IPS DF 4.7 (cell line): Measurements from ENCODE around the gene RHCE.
"Not testable (repeated sequence)": the region's sequence is repeated elsewhere in the genome, so short reads cannot be mapped to it uniquely, and the experiment has no call there.

Experiments
- DNase-seq: peaks from one replicate; pipeline ENCODE4 v3.0.0-alpha.2; 2013; ENCODE audit warnings: low spot score; ENCODE audit errors: extremely low read depth

Gene RHCE

DNA sequence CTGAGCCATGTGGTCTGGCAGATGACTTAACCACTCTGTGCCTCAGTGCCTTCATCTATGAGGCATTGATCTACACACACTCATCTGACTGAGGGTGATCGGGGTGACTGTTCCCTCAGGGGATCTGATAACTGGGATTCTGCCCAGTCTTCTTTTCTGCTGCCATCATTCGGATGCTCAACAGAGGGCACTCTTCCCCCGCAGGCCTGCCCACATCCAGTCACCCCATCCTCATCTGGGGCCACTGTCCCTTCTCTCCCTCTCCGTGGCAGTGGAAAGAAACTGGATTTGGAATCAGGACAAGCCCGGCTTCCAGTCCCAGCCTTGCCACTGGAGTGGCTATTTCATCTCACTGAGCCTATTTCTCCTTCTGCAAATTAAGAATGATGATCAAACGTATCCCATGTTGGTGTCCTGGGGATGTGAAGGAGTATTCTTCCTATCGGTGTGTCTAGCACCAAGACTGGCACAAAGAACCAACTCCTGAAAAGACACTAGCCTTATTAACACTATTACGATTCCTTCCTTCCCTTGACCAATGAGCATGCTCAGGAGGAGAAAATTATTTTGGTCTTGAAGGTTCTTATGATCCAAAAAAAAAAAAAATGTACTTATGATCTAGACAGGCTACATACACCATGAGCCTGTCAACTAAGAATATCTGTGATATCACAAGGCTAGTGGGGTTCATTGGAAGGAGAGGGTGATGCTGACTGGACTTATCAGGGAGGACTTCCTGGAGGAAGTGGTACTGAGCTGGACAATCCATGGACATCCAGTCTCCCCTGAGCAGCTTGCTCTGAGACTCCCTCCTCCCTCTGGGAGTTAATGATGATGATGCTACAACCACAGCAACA lies 17.4 kb downstream of the RHCE start:
- not testable (repeated sequence) for DNase-seq

DNA sequence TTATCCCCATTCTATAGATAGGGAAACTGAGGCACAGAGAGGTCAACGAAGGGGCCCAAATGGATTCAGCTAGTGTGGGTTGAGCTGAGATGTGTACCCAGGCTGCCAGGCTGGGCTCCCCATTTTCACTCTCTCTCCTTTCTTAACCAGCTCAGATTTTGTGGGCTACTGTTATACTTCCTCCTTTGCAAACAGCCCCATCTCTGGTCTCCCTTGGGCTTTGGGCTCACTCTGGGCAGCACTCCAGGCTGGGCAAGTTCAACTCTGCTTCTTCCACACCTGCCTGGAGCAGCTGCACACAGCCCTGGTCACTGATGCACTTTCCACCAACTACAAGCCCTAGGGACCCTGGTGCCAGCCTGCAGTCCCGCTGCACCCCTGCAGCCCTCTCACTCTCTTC lies 22.5 kb downstream of the RHCE start:
- DNase-seq, result not testable (repeated sequence)

DNA sequence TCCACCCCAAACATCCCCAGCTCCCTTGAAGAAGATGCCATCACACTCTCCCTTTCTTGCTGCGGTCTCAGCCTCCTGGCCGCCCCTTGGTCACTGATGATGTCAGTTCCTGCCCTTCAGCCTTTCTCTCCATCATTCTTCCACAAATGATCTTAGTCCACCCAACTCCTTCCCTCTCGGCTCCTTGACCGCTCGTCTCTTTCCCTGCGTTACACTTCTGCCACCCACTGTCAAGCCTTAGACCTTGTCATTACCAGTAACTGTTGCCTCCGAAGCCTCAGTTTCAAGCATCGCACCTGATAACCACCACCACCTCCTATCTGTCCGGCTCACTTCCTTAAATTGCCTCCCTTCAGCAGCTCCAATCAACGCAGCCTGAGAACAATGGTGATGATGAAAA lies 23.1 kb downstream of the RHCE start:
- not testable (repeated sequence) for DNase-seq

DNA sequence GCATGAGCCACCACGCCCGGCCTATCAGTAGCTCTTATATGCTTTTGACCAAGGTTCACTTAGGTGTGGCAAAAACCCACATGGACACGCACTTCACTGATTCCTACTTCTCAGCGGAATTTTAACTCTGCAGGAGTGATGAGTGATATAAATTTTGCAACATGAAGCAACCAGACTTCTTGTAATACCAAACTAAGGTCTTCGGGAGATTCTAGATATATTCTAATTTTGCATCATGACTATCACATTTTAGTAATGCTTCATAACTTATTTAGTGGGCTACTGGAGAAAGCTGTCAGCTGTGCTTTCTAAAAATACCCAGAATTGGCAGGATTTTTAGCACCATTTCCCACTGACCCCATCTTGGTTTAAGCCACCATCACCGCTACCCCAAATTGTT lies 27.8 kb downstream of the RHCE start:
- no peak for DNase-seq

DNA sequence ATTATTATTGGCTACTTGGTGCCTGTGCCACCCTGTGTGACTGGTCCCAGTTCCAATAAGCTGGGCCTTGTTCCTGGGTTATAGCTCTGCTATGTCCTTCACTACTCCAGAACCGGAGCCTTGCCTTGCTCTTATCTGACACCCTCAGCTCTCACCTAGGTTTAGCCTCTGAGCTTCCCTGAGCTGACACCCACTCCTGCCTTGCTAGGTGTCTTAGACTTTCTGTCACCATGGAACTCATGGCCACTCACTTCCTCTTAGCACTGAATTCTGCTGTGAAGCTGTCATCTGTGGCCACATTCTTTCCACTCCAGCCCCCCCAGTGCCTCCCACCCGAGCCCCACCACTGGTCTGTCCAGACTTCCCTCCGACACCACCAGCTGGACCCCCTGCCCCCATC lies 30.9 kb downstream of the RHCE start:
- DNase-seq, result not testable (repeated sequence)

DNA sequence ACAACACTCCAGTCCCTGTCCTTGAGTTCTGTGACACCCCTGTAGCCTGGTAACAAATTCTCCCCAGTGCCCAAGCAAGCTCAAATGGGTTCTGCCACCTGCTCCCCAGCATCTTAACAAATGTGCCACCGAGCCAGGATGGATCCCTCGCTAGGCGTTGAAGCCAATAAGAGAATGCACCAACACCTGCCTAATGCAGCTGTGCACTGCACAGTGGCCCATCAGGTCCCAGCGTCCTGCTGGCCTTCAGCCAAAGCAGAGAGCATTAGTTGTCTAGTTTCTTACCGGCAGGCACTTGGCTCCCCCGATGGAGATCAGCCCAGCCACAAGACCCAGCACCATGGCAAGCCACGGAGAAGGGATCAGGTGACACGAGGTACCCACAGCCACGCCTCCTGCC lies 31.9 kb downstream of the RHCE start:
- not testable (repeated sequence) for DNase-seq

DNA sequence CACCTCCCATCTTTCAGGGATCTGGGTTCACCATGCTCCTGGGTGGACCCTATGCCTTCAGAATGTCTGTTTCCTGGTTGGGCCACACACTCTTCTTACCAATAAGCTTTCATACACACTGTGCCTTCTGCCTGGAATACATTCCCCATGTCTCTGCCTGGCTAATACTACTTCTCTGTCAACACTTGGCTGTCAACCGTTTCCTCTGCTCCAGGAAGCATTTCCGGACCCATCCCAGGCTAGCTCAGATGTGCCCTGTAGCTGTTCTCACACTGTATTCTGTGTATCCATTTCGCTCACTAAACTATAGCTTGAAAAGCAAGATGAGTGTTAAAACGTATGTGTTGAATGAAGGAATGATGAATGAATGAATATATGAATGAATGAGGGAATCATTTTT lies 33.5 kb downstream of the RHCE start:
- not testable (repeated sequence) for DNase-seq

DNA sequence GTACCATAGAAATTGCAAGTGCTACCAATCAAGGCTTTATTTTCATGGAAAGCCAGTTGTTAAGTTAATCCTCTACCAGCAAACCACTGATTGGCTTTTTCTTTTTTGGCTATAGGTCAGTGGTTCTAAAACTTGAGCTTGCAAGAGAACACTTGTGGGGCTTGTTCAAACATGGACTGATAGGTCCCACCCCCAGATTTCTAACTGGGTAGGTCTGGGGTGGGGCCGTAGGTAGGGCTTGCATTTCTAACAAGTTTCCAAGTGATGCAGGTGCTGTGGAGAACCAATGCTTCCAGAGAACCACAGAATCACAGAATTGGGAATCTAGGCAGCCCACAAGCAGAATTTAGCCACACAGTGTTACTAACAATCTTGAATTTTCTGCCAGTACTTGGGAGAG lies 36.8 kb downstream of the RHCE start:
- not testable (repeated sequence) for DNase-seq

DNA sequence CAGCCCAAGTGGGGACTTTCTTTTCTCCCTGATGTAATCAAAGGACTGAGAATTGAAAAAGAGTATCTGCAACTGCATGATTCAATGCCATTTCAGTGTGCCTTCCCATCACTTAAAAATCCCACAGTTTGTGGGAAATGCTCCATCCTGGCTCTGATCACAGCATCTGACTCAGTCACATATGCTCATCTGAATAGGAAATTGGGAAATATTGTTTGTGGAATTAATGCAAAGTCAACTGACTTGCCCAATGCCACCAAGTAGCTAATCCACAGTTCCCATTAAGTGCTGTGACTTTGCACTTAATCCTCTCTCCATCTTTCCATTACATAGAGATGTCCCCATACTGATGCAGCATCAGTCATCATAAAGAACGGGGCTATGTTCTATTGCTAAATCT lies 37.5 kb downstream of the RHCE start:
- DNase-seq, result not testable (repeated sequence)

DNA sequence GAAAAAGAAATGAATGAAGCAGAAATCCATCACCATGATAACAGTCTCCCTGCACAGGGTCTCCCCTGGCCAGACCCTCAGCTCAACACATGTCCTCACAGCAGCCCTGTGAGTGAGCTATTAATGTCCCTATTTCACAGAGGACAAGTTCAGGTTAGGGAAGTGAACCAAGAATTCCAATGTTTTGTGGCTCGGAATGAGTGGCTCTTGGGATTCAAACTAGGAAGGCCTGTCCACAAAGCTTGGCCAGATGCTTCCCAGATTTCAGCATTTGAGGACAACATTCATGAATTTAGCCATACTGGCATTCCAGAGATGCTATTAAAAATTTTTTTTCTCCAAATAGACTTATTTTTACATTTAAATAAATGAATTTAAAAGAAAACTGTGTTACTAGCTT lies 38.1 kb downstream of the RHCE start:
- DNase-seq, result not testable (repeated sequence)

DNA sequence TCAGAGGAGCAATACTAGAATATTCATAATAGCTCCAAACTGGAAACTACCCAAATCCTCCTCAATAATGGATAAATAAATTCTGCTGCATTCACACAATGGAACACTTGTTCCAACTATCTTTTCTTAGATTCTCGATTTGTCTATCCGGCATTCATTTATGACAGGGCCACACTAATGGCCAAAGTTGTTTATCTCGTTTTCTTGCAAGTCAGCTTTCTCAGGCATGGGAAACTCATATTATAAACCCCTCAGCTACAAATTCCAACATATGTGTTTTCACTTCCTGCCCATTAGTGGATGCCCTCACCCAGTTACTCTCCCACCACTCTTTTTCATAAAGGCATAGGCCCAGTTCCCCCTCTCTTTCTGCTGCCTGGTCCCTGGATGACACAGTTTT lies 42.3 kb downstream of the RHCE start:
- not testable (repeated sequence) for DNase-seq

DNA sequence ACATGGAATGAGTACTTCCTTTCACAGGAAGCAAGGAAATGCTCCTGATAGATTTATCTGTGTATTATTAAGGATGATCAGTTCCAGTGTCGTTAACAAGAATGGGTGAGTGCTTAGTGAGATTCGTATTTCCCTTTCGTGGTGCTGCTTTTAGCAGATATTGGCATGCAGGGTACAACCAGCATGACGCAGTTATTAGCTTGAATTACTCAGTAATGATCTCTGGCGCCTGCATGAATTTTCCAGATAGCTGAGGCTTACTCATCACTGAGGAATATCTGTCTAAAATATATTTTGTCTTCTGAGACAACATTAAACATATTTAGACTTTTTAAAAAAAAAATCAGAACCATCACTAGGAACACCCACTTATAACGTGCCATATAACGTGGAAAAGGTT lies 48.9 kb downstream of the RHCE start:
- DNase-seq, result not testable (repeated sequence)

DNA sequence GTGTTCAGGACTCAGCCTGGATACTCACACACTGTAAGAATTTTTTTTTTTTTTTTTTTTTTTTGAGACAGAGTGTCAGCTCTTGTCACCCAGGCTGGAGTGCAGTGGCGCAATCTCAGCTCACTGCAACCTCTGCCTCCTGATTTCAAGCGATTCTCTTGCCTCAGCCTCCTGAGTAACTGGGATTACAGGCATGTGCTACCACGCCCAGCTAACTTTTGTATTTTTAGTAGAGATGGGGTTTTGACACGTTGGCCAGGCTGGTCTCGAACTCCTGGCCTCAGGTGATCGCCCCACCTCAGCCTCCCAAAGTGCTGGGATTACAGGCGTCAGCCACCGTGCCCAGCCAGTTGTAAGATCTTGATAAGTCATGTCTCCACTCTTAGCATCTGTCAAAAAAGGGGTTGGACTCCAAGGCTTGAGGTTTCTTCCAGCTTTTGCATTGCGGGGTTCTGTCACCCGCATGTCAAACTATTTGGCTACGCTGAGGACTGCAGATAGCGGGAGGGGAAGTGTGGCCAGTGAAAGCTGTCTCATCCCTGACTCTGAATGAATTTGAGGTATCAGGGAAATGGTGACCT lies 50.8 kb downstream of the RHCE start:
- DNase-seq, result not testable (repeated sequence)

DNA sequence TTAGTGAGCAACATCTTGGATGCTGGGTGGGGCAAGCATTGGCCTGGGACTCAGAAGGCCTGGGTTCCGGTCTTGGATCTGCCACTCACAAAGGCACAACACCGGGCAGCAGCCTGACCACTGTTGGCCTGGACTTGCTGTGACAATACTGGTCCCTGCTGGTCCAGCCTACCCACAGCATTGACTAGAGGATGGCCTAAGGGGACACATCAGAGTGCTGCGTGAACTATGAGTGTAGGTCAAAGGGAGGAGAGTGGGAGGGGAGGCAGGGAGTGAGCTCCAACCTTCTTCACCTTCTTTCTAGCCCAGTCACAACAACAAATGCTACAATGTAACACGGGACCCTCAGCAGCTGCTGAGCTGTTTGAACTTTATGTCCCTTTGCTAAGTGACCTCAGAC lies 51.4 kb downstream of the RHCE start:
- no peak for DNase-seq

DNA sequence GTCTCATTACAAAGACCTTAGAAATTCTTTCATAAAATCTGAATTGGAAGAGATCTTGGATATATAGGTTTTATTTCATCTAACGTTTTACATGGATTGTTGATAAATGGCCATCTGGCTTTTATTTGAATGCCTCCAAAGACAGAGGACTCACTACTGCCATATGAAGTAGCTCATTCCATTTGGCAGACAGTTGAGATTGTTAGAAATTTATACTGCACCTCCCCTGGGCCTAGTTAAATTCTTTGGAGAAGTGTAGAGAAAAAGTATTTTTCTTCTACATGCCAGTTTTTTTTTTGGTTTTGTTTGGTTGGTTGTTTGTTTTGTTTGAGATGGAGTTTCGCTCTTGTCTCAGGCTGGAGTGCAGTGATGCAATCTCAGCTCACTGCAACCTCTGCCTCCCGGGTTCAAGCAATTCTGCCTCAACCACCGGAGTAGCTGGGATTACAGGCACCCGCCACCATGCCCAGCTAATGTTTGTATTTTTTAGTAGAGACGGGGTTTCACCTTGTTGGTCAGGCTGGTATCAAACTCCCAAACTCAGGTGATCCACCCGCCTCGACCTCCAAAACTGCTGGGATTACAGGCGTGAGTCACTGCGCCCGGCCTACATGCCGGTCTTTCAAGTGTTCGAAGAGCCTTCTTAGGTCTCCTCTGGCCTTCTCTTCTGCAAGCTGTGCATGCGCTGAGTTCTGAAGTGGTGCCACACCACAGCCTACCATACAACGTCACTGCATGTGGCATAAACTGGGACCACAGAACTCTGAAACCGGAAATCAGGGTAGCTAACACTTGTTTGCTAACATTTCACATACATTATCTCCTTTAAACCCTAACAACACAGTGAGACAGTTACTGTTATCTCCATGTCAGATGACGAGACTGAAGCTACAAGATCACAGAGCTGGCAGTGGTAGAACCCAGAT lies 57.7 kb downstream of the RHCE start:
- DNase-seq, result not testable (repeated sequence)

DNA sequence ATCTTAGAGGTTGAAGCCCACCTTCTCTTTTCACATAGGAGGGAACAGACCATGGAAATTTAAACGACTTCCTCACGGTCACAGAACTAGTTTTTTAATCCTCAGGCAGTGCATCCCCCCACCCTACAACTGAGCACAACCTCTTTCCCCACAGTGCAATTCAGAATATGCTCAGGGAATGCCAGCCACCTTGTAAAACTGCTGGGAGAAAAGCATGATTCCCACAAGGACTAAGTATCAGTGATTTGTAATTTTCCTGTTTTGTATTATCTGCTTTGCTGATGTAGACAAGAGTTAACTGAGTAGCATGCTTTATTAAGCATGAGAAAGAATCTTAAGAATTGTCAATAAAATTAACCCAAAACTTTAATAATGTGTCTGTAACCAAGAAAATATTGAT lies 58.7 kb downstream of the RHCE start:
- no peak for DNase-seq

DNA sequence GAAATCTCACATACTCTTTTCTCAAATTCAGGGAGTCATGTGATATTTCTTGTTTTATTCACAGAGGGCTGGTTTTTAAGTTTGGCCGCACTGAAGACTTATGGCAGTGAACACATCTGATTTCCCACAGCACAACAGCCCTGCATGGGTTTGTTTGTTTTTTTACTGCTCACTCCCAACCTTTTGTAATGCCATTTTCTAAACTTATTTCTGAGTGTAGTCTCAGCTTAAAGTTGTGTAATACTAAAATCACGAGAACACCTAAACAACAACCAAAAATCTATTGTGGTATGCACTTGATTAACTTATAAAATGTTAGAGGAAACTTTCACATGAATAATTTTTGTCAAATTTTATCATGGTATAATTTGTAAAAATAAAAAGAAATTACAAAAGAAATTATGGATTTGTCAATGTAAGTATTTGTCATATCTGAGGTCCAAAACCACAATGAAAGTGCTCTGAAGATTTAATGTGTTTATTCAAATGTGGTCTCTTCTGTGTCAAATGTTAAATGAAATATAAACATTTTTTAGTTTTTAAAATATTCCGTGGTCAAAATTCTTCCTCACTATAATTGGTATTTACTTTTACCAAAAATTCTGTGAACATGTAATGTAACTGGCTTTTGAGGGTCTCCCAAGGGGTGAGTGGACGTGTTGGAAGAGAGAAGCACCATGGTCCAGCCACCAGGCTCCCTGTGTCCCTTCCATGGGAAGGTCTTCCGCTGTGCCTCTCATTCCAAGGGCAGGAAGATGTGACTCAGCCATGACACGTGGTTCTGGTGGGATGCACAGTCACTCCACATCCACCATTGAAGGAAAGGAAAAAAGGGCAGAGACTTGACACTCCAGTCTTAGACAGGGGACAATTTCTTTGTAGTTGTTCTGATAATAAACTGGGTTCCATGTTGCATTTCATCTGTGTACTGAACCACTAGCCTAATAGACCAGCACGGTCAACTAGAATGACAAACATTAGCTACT lies 59.7 kb downstream of the RHCE start:
- DNase-seq, result no peak

DNA sequence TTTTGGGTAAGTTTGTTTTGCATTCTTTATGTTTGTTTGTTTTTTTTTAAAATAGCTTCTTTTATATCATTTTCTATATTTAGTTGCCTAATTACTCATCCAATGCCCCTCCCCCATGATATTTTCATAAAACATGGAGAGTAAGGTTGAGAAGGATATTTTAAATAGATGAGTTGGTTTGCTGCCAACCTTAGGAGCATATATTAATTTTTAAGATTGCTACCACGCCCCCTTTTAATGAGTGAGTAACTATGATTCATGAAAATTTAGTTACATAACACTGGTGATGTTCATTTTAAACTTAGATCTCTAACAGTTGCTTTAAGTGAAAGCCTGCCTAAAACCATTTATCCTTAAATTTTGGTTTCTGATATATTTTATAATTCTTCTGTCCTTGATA lies 63.8 kb downstream of the RHCE start:
- DNase-seq, result no peak

DNA sequence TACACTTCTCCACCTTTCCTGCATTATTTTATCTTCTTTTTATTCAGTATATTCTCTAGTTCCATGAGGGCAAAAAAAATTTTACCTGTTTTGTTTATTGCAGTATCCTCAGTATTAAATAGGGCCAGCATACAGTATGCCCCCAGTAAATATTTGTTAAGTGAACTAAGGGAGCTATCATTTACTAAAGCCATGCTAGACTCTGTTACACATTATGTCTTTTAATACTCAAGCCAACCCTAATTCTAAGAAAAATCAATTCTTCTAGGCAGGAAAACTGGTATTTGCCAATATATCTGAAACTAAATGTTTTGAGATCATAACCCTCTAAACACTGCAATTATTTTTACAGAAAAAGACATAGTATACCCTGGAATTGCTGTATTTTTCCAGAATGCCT lies 64.2 kb downstream of the RHCE start:
- no peak for DNase-seq

DNA sequence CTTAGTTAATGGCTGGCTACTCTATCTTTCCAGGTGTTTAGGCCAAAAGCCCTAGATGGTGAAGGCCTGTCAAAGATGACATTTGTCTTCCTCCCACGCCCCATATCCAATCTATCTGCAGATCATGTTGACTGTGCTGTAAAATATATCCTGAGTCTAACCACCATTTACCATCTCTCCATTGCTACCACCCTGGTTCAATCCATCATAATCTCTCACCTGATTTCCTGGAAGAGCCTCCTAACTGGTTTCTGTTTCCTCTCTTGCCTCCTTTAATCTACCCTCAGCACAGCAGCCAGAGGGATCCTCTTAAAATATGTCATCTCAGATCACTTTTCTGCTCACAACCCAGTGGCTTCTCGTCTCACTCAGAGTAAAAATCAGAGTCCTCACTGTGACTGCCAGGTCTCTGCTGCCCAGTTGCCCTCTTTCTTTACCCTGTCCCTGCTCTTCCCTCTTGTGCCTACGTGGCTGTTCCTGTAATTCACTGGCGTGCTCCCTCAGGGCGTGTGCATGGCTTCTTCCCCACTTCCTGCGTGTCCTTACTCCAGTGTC lies 64.7 kb downstream of the RHCE start:
- DNase-seq, result no peak
